Stimulated activated CD8-positive, alpha-beta memory T cell treated with anti-CD3 and anti-CD28 coated beads, Interleukin-12 subunit alpha, Interleukin-12 subunit beta, amount 100 ng/mL, for 24 hours (primary cell): ENCODE measurements around the gene FEZF2.

Experiments used
- DNase-seq: peaks from one replicate; pipeline ENCODE4 v3.0.0-alpha.2; 2020; ENCODE audit errors: extremely low read depth

The FEZF2 gene

GRCh38 chr3:62329971-62330370 lies 43.4 kb downstream of the FEZF2 start:
- DNase-seq, result no peak

GRCh38 chr3:62325896-62326295 lies 47.5 kb downstream of the FEZF2 start:
- DNase-seq, result no peak

GRCh38 chr3:62323241-62323640 lies 50.1 kb downstream of the FEZF2 start:
- DNase-seq, result no peak
